Heart right ventricle (tissue), 16 donors: ENCODE data around the gene SCGB2A2. TPM values are rescaled to one million over a fixed set of nuclear protein-coding genes. Genes with fewer than 3 reads are reported as not detected.

ENCODE experiments used
- ATAC-seq, 8 donors: fragments of 200-7000 bp; cut with Tn5 transposase; one replicate each; pipeline ENCODE4 v1.9.1; 2020; ENCODE audit warnings: mild to moderate bottlenecking in 8 of 8, moderate library complexity in 8 of 8, moderate number of reproducible peaks in 1 of 8
- DNase-seq, 2 donors: peaks; one replicate each; pipeline ENCODE4 v3.0.0-alpha.2; 2020
- H3K27ac ChIP-seq, 10 donors: fragments of 200-600 bp; sonication (generic) in 2 of 10; one replicate each; pipeline versions ENCODE4 v1.5.0 to v1.8.0; 2020 to 2022; ENCODE audit warnings: mild to moderate bottlenecking in 3 of 10
- H3K27me3 ChIP-seq, 7 donors: fragments of 200-600 bp; one replicate each; pipeline ENCODE4 v1.8.0; 2021 to 2022; ENCODE audit warnings: mild to moderate bottlenecking in 2 of 7
- H3K36me3 ChIP-seq, 9 donors: fragments of 200-600 bp; sonication (generic) in 1 of 9; one replicate each; pipeline versions ENCODE4 v1.5.0 to v1.8.0; 2020 to 2022; ENCODE audit warnings: mild to moderate bottlenecking in 2 of 9
- H3K4me1 ChIP-seq, 9 donors: fragments of 200-600 bp; sonication (generic) in 1 of 9; one replicate each; pipeline versions ENCODE4 v1.5.0 to v1.8.0; 2020 to 2022; ENCODE audit warnings: mild to moderate bottlenecking in 4 of 9
- H3K4me3 ChIP-seq, 10 donors: fragments of 200-600 bp; sonication (generic) in 2 of 10; one replicate each; pipeline versions ENCODE4 v1.5.0 to v1.8.0; 2020 to 2022; ENCODE audit warnings: mild to moderate bottlenecking in 7 of 10, moderate library complexity in 2 of 10
- H3K9me3 ChIP-seq, 11 donors: fragments of 200-600 bp in 10 of 11; sonication (generic) in 2 of 11; one replicate each; pipeline versions ENCODE4 v1.5.0 to v1.8.0; 2013 to 2022; ENCODE audit warnings: mild to moderate bottlenecking in 2 of 11, control low read depth in 1 of 11, moderate library complexity in 1 of 11
- WGBS, 2 donors: extraction: QIAGEN DNeasy Blood & Tissue Kit; methylation state at CpG; one replicate each; pipeline ENCODE4 v1.1.7; 2013; ENCODE audit warnings: inconsistent platforms in 1 of 2; 5-methylcytosine and 5-hydroxymethylcytosine counted together
- intact Hi-C, 10 donors: fragments of 100-400 bp; cut with DNase I; formaldehyde crosslinking; loops; one replicate each; pipeline versions ENCODE4 v1.11.1 to v1.14.2; 2022
- polyA plus RNA-seq, 2 donors: library from polyadenylated mRNA; stranded (reverse); fragments of 200-250 nt; gene quantifications; one replicate each; pipeline ENCODE4 v1.2.3, GENCODE V29; 2013
- total RNA-seq, 10 donors: library from RNA; stranded (reverse); fragmentation: NEBNext Ultra II Directional in 3 of 10; extraction: Animal tissue kit (Norgen Biotek cat#: 25700) in 3 of 10; gene quantifications; one replicate each; pipeline versions ENCODE4 v1.2.1 to v1.2.4, GENCODE V29; 2021 to 2023
- TF ChIP-seq, protein P1 (sequence below), 9 donors: fragments of 200-600 bp; sonication (generic) in 2 of 9; IDR thresholded peaks; one replicate each; pipeline versions ENCODE4 v1.5.0 to v1.8.0; 2021 to 2022; ENCODE audit warnings: antibody characterized with exemption in 9 of 9, mild to moderate bottlenecking in 5 of 9, moderate library complexity in 1 of 9
- donor health status: Arrhythmogenic right ventricular cardiomyopathy.
- donor health status: ischemic (EF 13 %, LVEDD 7.1; RV severe dilation, severe dysfunction).
- donor health status: healthy with polysubstance abuse.
- donor health status: DM: no; HTN: yes; CAD: no.
- donor health status: DM: no; HTN: no; CAD: no.
- donor health status: ischemic (EF 25% LVEDD 6.9; RV normal size, moderate dysfunction).
- donor health status: ischemic (EF 25% LVEDD 5.7; RV mildly dilated, moderate dysfunction).
- donor health status: healthy.
- donor health status: DM: yes; HTN: yes; CAD: no.
- donor health status: Ischemic cardiomyopathy.
- donor health status: ischemic (EF 35%, LVEDD 5.7; RV mildly dilated, moderate dysfunction).
- donor health status: nonischemic (EF 11% LVEDD 7.7; RV severe dilation, severe dysfunction).
- donor health status: DM: yes; HTN: yes; CAD: no.
- donor health status: PGD.
- donor health status: ischemic (EF 29% LVEDD 5.4; RV normal size, mild dysfunction).
- donor health status: nonischemic (EF 23%, LVEDD 6.1; RV moderate dilation, normal function).

The SCGB2A2 gene
- total and polyA plus RNA-seq, 12 donors = not detected

DNA sequence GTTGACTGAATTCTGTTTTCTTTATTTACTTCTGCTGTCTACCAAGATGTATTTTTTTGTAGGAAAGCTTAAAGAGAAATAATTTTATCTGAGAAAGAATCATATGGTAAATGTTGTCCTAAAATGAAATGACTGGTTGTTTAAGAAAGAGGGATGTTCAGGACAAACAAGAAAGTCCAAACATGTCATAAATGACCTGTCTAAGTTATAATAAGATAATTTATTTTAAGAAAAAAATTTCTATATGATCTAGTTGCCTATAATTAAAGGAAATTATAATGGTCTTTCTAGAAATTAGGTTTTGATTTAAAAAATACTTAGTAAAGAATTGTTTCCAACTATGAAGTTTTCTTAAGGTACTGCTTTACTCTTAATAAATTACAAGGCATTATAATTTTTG, 10.5 kb downstream of the SCGB2A2 start:
- DNase-seq = no peak
- ATAC-seq = no peak
- Histone ChIP-seq H3K4me1 (no peaks in the 10 kb centered on the region), H3K27ac (no peak overlapping the region), H3K4me3 (no peak overlapping the region), H3K36me3 (no peaks in the 10 kb centered on the region), H3K27me3 (peaks cover 0 to 15% (median 0%) of the 10 kb centered on the region in 7 donors), H3K9me3 (peaks cover 0 to 15% (median 0%) of the 10 kb centered on the region in 11 donors)
- TF ChIP-seq, protein P1, sequence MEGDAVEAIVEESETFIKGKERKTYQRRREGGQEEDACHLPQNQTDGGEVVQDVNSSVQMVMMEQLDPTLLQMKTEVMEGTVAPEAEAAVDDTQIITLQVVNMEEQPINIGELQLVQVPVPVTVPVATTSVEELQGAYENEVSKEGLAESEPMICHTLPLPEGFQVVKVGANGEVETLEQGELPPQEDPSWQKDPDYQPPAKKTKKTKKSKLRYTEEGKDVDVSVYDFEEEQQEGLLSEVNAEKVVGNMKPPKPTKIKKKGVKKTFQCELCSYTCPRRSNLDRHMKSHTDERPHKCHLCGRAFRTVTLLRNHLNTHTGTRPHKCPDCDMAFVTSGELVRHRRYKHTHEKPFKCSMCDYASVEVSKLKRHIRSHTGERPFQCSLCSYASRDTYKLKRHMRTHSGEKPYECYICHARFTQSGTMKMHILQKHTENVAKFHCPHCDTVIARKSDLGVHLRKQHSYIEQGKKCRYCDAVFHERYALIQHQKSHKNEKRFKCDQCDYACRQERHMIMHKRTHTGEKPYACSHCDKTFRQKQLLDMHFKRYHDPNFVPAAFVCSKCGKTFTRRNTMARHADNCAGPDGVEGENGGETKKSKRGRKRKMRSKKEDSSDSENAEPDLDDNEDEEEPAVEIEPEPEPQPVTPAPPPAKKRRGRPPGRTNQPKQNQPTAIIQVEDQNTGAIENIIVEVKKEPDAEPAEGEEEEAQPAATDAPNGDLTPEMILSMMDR (IDR thresholded peaks at IDR 0.05) = no peak
- intact Hi-C loops = no loop called here

DNA sequence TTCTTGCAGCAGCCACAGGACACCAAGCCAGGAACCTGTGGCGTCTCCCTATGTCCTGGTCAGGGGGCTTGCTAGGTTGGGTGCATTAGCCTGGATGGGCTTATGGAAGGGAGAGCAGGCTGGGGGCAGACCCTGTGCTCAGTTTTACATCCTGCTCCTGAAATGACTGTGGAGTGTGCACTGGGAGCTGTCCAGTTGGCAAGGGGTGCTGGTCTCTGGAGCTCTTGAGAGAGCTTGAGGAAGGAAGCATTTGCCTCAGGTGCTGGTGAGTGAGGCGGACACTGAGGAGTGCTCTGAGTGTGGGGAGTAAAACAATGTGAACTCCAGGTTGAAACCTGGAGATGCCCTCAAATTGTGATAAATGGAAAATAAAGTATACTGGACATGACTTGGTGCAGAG, 25.5 kb downstream of the SCGB2A2 start:
- Histone ChIP-seq H3K4me1 (no peaks in the 10 kb centered on the region), H3K27ac (no peak overlapping the region), H3K27me3 (peaks cover 0 to 41% (median 18%) of the 10 kb centered on the region in 7 donors), H3K36me3 (no peaks in the 10 kb centered on the region), H3K4me3 (no peak overlapping the region), H3K9me3 (no peaks in the 10 kb centered on the region)
- ATAC-seq (peak in 1 of 8 donors; percentile 42), DNase-seq (no peak)
- intact Hi-C loops = no loop called here
- TF ChIP-seq, protein P1 (IDR thresholded peaks at IDR 0.05) = no peak
- WGBS, 2 donors = 37 to 42% methylated on average over 2 of the region's 2 CpGs

DNA sequence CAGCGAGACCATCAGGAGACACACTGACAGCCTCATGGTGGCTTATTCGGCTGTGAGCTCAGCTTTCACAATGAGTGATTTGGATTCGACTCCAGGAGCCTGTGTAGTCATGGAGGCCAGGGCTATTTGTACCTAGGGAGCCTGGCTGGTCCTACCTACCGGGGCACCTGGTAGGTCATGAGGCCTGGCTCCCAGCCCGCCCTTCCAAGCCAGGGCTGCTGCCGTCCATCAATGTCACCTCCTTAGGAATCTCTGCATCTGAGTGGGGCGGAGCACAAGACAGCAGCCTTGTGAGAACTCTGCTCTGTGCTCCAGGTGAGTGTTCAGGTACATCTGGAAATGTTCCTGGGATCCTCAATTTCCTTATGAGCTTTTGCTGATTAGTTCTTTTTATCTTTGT, 29.0 kb downstream of the SCGB2A2 start, which contains the start of gene SCGB1D4:
TSS of gene SCGB1D4 (minus strand) at position 101 of the 400 bp plus-strand sequence. CDS start at position 36, 65 bp downstream.
- H3K4me3 ChIP-seq = no peak within 1 kb of the TSS
- H3K27ac ChIP-seq = no peak within 1 kb of the TSS
- H3K36me3 ChIP-seq = no peaks in the 10 kb centered on the region
- TF ChIP-seq, protein P1 (IDR thresholded peaks at IDR 0.05) = no peak
- peaks cover 0 to 49% (median 18%) of the 10 kb centered on the region in 7 donors for H3K27me3 ChIP-seq
- H3K4me1 ChIP-seq = no peaks in the 10 kb centered on the region
- ATAC-seq (no peak), DNase-seq (no peak)
- 64 to 67% methylated on average over 7 of the region's 7 CpGs for WGBS, 2 donors
- intact Hi-C loops = no loop called here
- H3K9me3 ChIP-seq = no peaks in the 10 kb centered on the region

DNA sequence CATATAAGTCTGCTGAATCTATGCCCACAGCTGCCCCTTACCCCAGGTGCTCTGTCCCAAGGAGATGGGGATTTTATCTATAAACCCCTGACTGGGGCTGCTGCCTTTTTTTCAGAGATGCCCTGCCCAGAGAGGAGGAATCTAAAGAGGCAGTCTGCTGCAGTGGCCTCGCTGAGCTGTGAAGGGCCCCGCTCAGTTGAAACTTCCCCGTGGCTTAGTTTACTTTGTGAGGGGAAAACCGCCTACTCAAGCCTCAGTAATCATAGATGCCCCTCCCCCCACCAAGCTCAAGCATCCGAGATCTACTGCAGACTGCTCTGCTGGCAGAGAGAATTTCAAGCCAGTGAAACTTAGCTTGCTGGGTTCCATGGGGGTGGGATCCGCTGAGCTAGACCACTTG, 36.3 kb downstream of the SCGB2A2 start:
- intact Hi-C loops = loop anchor here in 1 of 10 donors (10.0 kb wide), 1 partner anchor 81 kb away; no protein-coding TSS in a partner anchor
- DNase-seq (no peak), ATAC-seq (no peak)
- TF ChIP-seq, protein P1 (IDR thresholded peaks at IDR 0.05) = no peak
- Histone ChIP-seq H3K4me1 (peaks cover 0 to 4% (median 0%) of the 10 kb centered on the region in 9 donors), H3K27me3 (peaks cover 0 to 23% (median 19%) of the 10 kb centered on the region in 7 donors), H3K27ac (no peak overlapping the region), H3K4me3 (no peak overlapping the region), H3K36me3 (no peaks in the 10 kb centered on the region), H3K9me3 (peaks cover 0 to 15% (median 7%) of the 10 kb centered on the region in 11 donors)
- WGBS, 2 donors = 50 to 59% methylated on average over 6 of the region's 6 CpGs
